ENCODE measurements around the gene DCUN1D1.

- TF ChIP-seq ELF4 (IDR thresholded peaks at IDR 0.05) (no peak), SUZ12 (IDR thresholded peaks at IDR 0.05) (no peak), LEF1 (IDR thresholded peaks at IDR 0.05; ENCODE audit: borderline replicate concordance) (no peak), TARDBP (IDR thresholded peaks at IDR 0.05) (no peak), FOXA1 (IDR thresholded peaks at IDR 0.05) (no peak), HDGF (IDR thresholded peaks at IDR 0.05; ENCODE audit: borderline replicate concordance) (no peak), FOXM1 (IDR thresholded peaks at IDR 0.05; ENCODE audit: borderline replicate concordance) (no peak), BHLHE40 (IDR thresholded peaks at IDR 0.05; ENCODE audit: borderline replicate concordance) (no peak)
Measured at GRCh38 chr3:182970811-182971418, 9.4 kb downstream of the DCUN1D1 start.
